Neural cell (in vitro differentiated cells): ENCODE data around the gene TRAPPC3. TPM values are rescaled to one million over a fixed set of nuclear protein-coding genes. Genes with fewer than 3 reads are reported as not detected.
A peak's percentile ranks its signal among the peaks of the same experiment; 100 is the strongest.

Experiments used
- H2AFZ ChIP-seq: fragments of 200-600, 300-800 bp; sonication (generic), shearing (Covaris generic); 2 replicates; pipeline ENCODE4 v1.6.0; 2014; ENCODE audit warnings: low read depth, mild to moderate bottlenecking, antibody characterized with exemption, low read length, moderate library complexity
- H3F3A ChIP-seq: fragments of 200-600 bp; shearing (Covaris generic); 2 replicates; pipeline ENCODE4 v1.6.1; 2016; ENCODE audit warnings: mild to moderate bottlenecking, moderate library complexity, mixed read lengths, antibody characterized with exemption, low read length; ENCODE audit not compliant: insufficient read depth, poor library complexity, severe bottlenecking
- H3K27ac ChIP-seq: fragments of 200-600, 300-800 bp; sonication (generic), shearing (Covaris generic); 2 replicates; pipeline ENCODE4 v1.5.1; 2014; ENCODE audit warnings: mild to moderate bottlenecking, low read length, moderate library complexity
- H3K27me3 ChIP-seq: fragments of 300-800, 200-600 bp; sonication (generic), shearing (Covaris generic); 2 replicates; pipeline ENCODE4 v1.6.0; 2014; ENCODE audit warnings: mild to moderate bottlenecking, low read depth, low read length, moderate library complexity; ENCODE audit not compliant: insufficient read depth
- H3K36me3 ChIP-seq: fragments of 300-800, 200-600 bp; sonication (generic), shearing (Covaris generic); 2 replicates; pipeline ENCODE4 v1.5.1; 2014; ENCODE audit warnings: mild to moderate bottlenecking, antibody characterized with exemption, low read length, moderate library complexity; ENCODE audit not compliant: insufficient read depth
- H3K4me2 ChIP-seq: fragments of 300-800, 200-600 bp; sonication (generic), shearing (Covaris generic); 2 replicates; pipeline ENCODE4 v1.6.0; 2014; ENCODE audit warnings: mild to moderate bottlenecking, low read length
- H3K4me3 ChIP-seq: fragments of 300-800, 200-600 bp; sonication (generic), shearing (Covaris generic); 2 replicates; pipeline ENCODE4 v1.5.1; 2014; ENCODE audit warnings: mild to moderate bottlenecking, low read length, moderate library complexity
- H3K79me2 ChIP-seq: fragments of 200-600 bp; shearing (Covaris generic); replicated peaks from 2 replicates; pipeline ENCODE4 v1.6.0; 2014; ENCODE audit warnings: mild to moderate bottlenecking, low read length, moderate library complexity; ENCODE audit not compliant: insufficient read depth
- H3K9ac ChIP-seq: fragments of 300-800, 200-600 bp; sonication (generic), shearing (Covaris generic); 2 replicates; pipeline ENCODE4 v1.6.1; 2016; ENCODE audit warnings: mild to moderate bottlenecking, low read length, mixed read lengths
- H3K9me2 ChIP-seq: fragments of 200-600 bp; shearing (Covaris generic); 2 replicates; pipeline ENCODE4 v1.6.1; 2016; ENCODE audit warnings: mild to moderate bottlenecking, low read length, mixed read lengths; ENCODE audit not compliant: insufficient read depth
- H3K9me3 ChIP-seq: fragments of 200-600, 300-800 bp; sonication (generic), shearing (Covaris generic); 2 replicates; pipeline ENCODE4 v1.6.1; 2016; ENCODE audit warnings: mild to moderate bottlenecking, mixed run types, low read length, moderate library complexity, mixed read lengths
- H4K20me1 ChIP-seq: fragments of 200-600 bp; shearing (Covaris generic); 2 replicates; pipeline ENCODE4 v1.6.1; 2016; ENCODE audit warnings: mild to moderate bottlenecking, mixed run types; ENCODE audit not compliant: insufficient read depth
- CTCF ChIP-seq: fragments of 450-650 bp; IDR thresholded peaks from 2 replicates; pipeline ENCODE4 v1.5.1; 2014; ENCODE audit warnings: antibody characterized with exemption, mild to moderate bottlenecking, moderate library complexity; ENCODE audit not compliant: poor library complexity, severe bottlenecking
- EP300 ChIP-seq: fragments of 450-650 bp; conservative IDR thresholded peaks from 2 replicates; pipeline ENCODE4 v1.6.1; 2014; ENCODE audit warnings: antibody characterized with exemption, mild to moderate bottlenecking, moderate library complexity; ENCODE audit not compliant: poor library complexity, severe bottlenecking
- EZH2 ChIP-seq: fragments of 200-600, 300-800 bp; shearing (Covaris generic), sonication (generic); IDR thresholded peaks from 2 replicates; pipeline ENCODE4 v1.6.1; 2014; ENCODE audit warnings: antibody characterized with exemption, low read length, borderline replicate concordance, mild to moderate bottlenecking; ENCODE audit not compliant: insufficient read depth, poor library complexity, severe bottlenecking
- MXI1 ChIP-seq: fragments of 450-650 bp; conservative IDR thresholded peaks from 2 replicates; pipeline ENCODE4 v1.6.1; 2014; ENCODE audit warnings: antibody characterized with exemption, mild to moderate bottlenecking; ENCODE audit not compliant: poor library complexity, severe bottlenecking
- POLR2AphosphoS5 ChIP-seq: IDR thresholded peaks from 2 replicates; pipeline ENCODE4 v1.6.1; 2012
- RAD21 ChIP-seq: fragments of 450-650 bp; conservative IDR thresholded peaks from 2 replicates; pipeline ENCODE4 v1.6.1; 2014; ENCODE audit warnings: antibody characterized with exemption, mild to moderate bottlenecking, moderate library complexity
- REST ChIP-seq: IDR thresholded peaks from 2 replicates; pipeline ENCODE4 v1.6.1; 2012; ENCODE audit warnings: borderline replicate concordance
- SMC3 ChIP-seq: fragments of 450-650 bp; conservative IDR thresholded peaks from 2 replicates; pipeline ENCODE4 v1.6.1; 2014; ENCODE audit warnings: antibody characterized with exemption, mild to moderate bottlenecking, moderate library complexity; ENCODE audit not compliant: poor library complexity
- TAF1 ChIP-seq: IDR thresholded peaks from 2 replicates; pipeline ENCODE4 v1.6.1; 2012; ENCODE audit warnings: low read depth
- polyA plus RNA-seq: library from polyadenylated mRNA; depleted of rRNA; stranded (reverse); fragments of >200 nt; gene quantifications from 2 replicates; pipeline ENCODE4 v1.2.3, GENCODE V29; 2014

Gene TRAPPC3
- polyA plus RNA-seq, 1 donor from 2014 or later, result 278 TPM

GRCh38 chr1:36151134-36151844 lies 2.0 kb upstream of the TRAPPC3 start:
- H3K9ac ChIP-seq, result no peak overlapping the region
- H3K4me2 ChIP-seq, result no peak overlapping the region
- H4K20me1 ChIP-seq, result no peaks in the 10 kb centered on the region
- H3K79me2 ChIP-seq, result peaks cover 27% of the 10 kb centered on the region
- H3K9me2 ChIP-seq, result no peaks in the 10 kb centered on the region
- no peak overlapping the region for H2AFZ ChIP-seq
- H3K36me3 ChIP-seq, result no peaks in the 10 kb centered on the region
- TF ChIP-seq SMC3 (no peak), RAD21 (no peak), TAF1 (no peak), EZH2 (no peak), POLR2AphosphoS5 (no peak), EP300 (no peak), REST (no peak), MXI1 (no peak), CTCF (no peak)
- H3K27me3 ChIP-seq, result no peaks in the 10 kb centered on the region
- no peak overlapping the region for H3K4me3 ChIP-seq
- H3K9me3 ChIP-seq, result no peaks in the 10 kb centered on the region
- H3F3A ChIP-seq, result no peaks in the 10 kb centered on the region
- no peak overlapping the region for H3K27ac ChIP-seq

- Histone ChIP-seq H3K79me2 (peaks cover 24% of the 10 kb centered on the region), H3K36me3 (no peaks in the 10 kb centered on the region), H4K20me1 (no peaks in the 10 kb centered on the region), H3K27me3 (no peaks in the 10 kb centered on the region), H3K9me2 (no peaks in the 10 kb centered on the region), H3K9ac (peak overlapping the region; percentile 34), H3K4me3 (no peak overlapping the region), H3K27ac (no peak overlapping the region), H2AFZ (no peak overlapping the region), H3F3A (no peaks in the 10 kb centered on the region), H3K4me2 (peak overlapping the region; percentile 4), H3K9me3 (no peaks in the 10 kb centered on the region)
- TF ChIP-seq TAF1 (no peak), EP300 (no peak), RAD21 (no peak), REST (no peak), CTCF (no peak), SMC3 (no peak), EZH2 (no peak)
These were observed 1.2 kb upstream of the TRAPPC3 start for GRCh38 chr1:36150296-36151133.
